VCaP (cell line): ENCODE results near the gene FUT8.
A peak's percentile ranks its signal among the peaks of the same experiment; 100 is the strongest.

Source experiments
- H3K27ac ChIP-seq: fragments of 450-650 bp; 2 replicates; pipeline ENCODE4 v1.5.1; 2017
- CTCF ChIP-seq: fragments of 450-650 bp; conservative IDR thresholded peaks from 2 replicates; pipeline ENCODE4 v1.5.1; 2017; ENCODE audit warnings: mild to moderate bottlenecking, moderate library complexity

The FUT8 gene

GRCh38 chr14:65428691-65429090 lies 16.2 kb downstream of the FUT8 start:
- no peak for TF ChIP-seq CTCF
- H3K27ac ChIP-seq, result no peak overlapping the region

DNA sequence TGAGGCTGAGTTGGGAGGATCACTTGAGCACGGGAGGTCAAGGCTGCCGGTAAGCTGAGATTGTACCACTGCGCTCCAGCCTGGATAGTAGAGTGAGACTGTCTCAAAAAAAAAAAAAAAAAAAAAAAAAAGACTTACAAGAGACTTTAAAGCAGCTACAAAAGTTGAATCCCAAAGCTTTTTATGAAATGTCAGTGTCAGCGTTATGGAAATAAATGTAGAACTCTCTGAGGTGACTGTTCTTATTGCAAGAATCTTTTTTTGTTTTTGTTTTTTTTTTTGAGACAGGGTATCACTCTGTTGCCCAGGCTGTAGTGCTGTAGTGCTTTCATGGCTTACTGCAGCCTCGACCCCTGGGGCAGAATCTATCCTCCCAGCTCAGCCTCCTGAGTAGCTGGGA lies 17.2 kb downstream of the FUT8 start:
- no peak overlapping the region for H3K27ac ChIP-seq
- TF ChIP-seq CTCF, result no peak

- peak overlapping the region; percentile 20; the same call in 1 of the 2 replicates for H3K27ac ChIP-seq
- TF ChIP-seq CTCF, result no peak
Measured at GRCh38 chr14:65431245-65431644, 18.7 kb downstream of the FUT8 start.

DNA sequence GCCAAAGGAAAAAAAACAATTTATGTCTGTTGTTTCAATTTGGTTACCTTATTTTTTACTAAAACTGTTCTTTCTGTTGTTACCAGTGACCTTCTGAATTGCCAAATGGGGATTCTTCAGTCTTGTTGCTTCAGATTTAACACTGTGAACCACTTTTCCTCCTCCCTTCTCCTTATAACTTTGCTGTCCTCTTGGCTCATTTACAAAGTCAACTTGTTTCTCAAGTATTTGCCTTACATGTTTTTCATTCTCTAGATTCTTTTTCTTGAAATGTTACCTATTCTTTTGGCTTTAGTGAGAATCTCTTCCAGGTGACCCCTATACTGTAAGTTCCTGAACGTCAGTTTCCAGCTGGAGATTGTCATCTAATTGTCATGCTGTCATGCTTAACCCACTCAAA lies 19.4 kb downstream of the FUT8 start:
- H3K27ac ChIP-seq, result peak overlapping the region; percentile 20; the same call in 1 of the 2 replicates
- no peak for TF ChIP-seq CTCF

DNA sequence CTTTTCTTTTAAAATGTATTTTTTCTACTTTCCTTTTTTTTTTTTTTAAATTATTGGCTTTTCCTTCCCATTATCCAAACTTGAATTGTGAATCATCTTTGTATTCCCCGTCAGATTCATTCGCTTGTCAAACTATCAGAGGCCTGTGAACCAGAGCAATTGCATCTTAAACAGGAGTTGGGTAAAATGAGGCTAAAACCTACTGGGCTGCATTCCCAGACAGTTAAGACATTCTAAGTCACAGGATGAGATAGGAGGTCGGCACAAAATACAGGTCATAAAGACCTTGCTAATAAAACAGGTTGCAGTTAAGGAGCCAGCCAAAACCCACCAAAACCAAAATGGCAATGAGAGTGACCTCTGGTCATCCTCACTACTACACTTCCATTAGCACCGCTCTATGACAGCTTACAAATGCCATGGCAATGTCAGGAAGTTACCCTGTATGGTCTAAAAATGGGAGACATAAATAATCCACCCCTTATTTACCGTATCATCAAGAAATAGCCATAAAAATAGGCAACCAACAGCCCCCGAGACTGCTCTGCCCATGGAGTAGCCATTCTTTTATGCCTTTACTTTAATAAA lies 19.9 kb downstream of the FUT8 start:
- TF ChIP-seq CTCF, result no peak

GRCh38 chr14:65433157-65433556 lies 20.6 kb downstream of the FUT8 start:
- H3K27ac ChIP-seq, result no peak overlapping the region
- no peak for TF ChIP-seq CTCF

More for the DNA sequence above, 19.9 kb downstream of the FUT8 start:
- peak overlapping the region; percentile 20; the same call in 1 of the 2 replicates for H3K27ac ChIP-seq

DNA sequence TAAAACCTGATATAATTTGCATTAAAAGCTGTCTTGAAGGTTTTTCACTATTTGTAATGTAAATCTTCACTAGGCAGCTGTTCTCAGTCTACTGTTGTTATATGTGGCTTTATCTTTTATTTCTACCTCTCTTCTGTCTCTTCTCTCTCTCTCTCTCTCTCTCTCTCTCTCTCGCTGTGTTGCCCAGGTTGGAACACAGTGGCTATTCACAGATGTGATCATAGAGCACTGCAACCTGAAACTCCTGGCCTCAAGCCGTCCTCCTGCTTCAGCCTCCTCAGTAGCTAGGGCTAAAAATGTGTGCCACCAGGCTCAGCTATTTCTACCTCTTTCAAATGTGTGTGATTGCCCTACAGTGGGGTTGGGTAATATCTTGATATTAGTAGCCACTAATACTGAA lies 21.1 kb downstream of the FUT8 start:
- TF ChIP-seq CTCF, result no peak
- H3K27ac ChIP-seq, result peak overlapping the region; percentile 10; the same call in 1 of the 2 replicates
